GM21360 (cell line): Measurements from ENCODE around the gene SMS.
"Not testable (repeated sequence)": the region's sequence is repeated elsewhere in the genome, so short reads cannot be mapped to it uniquely, and the experiment has no call there.

Experiments used
- ATAC-seq: cut with Tn5 transposase; IDR thresholded peaks from one replicate; pipeline ENCODE4 v1.9.1; 2021; ENCODE audit warnings: mild to moderate bottlenecking, moderate library complexity; ENCODE audit not compliant: unreplicated experiment

Gene SMS

DNA sequence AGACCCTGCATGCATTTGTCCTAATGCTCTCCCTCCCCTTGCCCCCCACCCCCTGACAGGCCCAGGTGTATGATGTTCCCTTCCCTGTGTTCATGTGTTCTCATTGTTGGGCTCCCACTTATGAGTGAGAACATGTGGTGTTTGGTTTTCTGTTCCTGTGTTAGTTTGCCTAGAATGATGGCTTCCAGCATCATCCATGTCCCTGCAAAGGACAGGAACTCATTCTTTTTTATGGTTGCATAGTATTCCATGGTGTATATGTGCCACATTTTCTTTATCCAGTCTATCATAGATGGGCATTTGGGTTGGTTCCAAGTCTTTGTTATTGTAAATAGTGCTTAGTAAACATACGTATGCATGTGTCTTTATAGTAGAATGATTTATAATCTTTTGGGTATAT lies 10.0 kb downstream of the SMS start:
- ATAC-seq, result not testable (repeated sequence)

DNA sequence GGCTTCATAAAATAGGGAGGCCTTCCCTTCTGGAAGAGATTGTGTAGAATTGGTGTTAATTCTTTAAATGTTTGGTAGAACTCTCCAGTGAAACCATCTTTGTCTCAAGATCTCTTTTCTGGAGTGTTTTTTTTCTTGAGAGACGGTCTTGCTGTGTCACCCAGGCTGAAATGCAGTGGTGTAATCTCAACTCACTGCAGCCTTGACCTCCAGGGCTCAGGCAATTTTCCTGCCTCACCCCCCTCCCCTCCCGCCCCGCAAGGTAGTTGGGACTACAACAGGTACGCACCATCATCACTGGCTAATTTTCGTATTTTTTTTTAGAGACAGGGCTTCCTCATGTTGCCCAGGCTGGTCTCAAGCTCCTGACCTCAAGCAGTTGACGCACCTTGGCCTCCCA lies 12.1 kb downstream of the SMS start:
- no peak for ATAC-seq

- ATAC-seq, result not testable (repeated sequence)
Observed at GRCh38 chrX:21953195-21953830, 12.8 kb downstream of the SMS start.

DNA sequence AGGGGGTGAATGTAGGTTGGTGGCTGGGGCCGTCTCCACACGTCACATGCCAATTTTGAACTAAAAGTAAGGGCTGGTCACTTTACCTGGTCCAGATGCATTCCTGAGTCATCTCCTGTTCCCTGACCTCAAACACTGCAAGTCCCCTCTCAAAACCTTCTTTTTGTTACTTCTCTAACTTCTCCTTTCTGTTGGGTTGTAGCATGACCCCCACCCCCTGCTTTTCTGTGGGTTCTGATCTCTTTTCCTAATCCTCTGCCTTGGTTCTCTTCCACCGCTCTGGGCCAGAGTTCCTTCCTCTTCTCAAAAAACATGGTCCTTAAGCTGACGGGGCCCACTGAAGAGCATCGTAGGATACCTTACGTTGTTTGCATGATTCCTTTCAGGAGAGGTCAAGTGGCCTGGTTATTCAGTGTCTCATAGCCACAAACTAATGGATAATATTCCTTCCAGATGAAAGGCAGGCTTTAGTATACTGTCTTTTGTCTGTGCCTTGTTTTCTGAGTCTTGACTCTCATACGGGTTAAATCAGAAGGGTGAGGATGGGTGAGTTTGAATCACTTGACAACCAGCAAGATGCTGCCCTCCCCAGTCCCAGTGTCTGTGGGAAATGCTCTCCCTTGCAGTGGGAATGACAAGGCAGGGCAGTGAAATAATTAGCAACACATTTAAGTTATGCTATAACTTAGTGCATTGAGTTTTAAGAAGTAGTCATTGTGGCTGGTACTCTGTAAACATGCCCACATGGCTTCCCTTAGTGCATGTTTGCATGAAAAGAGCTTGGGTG lies 15.1 kb downstream of the SMS start:
- no peak for ATAC-seq

GRCh38 chrX:21956783-21957182 lies 16.3 kb downstream of the SMS start:
- ATAC-seq, result no peak

GRCh38 chrX:21958187-21958586 lies 17.7 kb downstream of the SMS start:
- no peak for ATAC-seq

GRCh38 chrX:21958916-21959315 lies 18.4 kb downstream of the SMS start:
- no peak for ATAC-seq

DNA sequence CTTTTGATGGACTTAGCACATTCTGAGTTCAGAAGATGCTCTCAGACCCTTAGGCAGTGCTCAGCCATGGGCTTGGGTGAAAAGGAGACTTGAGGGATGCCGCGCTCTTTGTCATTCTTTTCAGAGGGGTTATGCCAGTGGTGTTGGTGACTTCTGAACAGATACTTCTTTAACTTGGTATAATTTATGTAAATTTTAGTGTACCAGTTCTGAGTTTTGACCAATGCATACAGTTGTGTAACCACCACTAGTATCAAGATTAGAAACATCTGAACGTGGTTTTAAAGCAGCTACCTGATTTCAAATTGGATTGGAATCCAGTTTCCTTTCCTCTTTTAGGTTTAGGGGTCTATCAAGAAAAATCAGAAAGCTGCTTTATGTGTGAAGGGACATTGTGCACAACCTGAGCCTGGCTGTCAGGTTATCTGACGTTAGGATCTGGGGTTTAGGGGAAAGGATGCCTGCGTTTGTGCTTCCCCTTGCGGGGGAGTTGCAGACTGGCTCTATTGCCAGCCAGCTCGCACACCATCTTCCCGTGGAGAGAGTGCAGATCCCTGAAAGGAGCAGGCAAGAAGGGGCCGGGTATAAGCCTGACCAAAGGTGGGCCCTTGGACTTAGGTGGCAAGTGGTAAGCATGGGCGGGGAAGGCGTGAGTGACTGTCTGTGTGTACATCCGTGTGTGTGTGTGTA lies 19.0 kb downstream of the SMS start:
- ATAC-seq, result peak; percentile 42

- no peak for ATAC-seq
Observed at GRCh38 chrX:21960569-21961541, 20.3 kb downstream of the SMS start.

- ATAC-seq, result no peak
Observed at GRCh38 chrX:21962361-21962760, 21.9 kb downstream of the SMS start.

- no peak for ATAC-seq
Observed at GRCh38 chrX:21963269-21963668, 22.8 kb downstream of the SMS start.

- ATAC-seq, result no peak
Observed at GRCh38 chrX:21963731-21964405, 23.4 kb downstream of the SMS start.

DNA sequence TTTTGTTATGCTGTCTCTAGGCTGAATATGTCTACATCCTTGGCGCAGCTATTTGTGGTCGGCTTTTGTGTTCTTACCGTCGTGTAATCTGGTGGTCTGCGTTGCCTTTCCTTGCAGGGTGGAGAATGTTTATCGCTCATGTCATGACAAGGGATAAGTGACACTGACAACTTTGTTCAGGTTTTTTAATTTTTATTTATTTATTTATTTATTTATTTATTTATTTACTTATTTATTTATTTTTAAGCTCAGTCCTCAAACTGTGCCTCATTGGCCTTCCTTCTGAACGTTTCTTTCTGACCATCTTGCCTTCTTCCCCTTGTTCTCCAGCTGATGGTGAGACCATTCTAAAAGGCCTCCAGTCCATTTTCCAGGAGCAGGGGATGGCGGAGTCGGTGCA lies 26.4 kb downstream of the SMS start:
- ATAC-seq, result no peak

DNA sequence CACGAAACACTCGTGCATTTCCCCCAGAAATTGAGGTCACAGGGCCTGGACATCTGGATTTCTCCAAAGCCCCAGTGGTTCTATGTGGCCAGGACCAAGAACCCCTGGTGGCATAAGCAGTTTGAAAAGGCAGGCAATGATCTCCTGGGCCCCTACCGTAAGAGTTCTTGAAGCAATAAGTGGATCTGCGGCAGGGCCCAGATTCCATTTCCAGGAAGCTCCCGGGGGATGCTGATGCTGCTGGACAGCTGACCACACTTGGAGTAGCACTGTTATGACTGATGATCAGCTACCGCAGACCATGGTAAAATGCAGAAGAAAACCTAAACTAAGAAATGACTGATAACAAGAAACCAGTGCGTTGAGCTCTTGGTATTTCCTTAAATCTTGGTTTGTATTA lies 27.8 kb downstream of the SMS start:
- ATAC-seq, result no peak

- ATAC-seq, result no peak
Observed at GRCh38 chrX:21970326-21970725, 29.8 kb downstream of the SMS start.

DNA sequence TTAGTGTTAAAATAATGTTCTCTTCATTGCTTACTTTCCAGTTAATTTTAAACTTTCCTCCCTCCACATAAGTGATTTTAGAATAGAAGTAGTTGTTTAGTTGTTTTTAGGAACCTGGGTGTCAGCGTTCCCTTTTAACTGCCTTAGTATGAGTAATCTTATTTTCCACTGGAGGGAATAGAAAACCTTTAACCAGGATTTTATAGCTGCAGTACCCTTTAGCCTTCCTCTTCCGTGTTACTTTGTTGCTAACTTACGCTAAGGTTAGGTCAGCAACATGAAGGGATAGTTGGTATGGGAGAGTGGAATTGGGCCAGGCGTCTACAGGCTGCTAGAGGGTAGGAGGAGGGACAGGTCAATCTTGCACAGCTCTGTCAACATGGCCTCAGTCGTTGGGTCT lies 31.5 kb downstream of the SMS start:
- no peak for ATAC-seq

GRCh38 chrX:21972721-21973120 lies 32.2 kb downstream of the SMS start:
- no peak for ATAC-seq

DNA sequence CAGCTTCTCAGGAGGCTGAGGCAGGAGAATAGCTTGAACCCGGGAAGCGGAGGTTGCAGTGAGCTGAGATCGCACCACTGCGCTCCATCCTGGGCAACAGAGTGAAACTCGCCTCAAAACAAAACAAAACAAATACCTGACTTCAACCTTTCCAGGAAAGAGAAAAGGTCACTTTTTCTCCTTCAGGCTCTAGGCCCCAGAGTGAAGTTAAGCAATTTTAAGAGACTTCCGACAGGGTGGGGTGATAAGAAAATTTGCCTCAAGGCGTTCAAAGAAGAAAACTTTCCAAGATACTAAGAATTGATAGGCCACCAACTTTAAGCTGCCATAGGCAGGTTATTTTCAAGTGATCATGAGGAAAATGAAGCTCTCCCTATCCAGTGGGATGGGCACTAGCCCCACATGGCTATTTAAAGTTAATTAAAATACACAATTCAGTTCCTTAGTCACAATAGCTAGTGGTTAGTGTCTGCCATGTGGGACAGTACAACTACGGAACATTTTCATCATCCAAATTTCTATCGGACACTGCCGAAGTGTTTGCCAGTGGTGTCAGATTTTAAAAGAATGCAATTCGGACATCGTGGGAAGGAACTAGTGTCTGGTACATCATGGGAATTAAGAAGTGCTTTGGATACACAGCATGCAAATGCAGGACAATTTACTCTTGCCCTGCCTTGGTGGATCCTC lies 33.0 kb downstream of the SMS start:
- ATAC-seq, result no peak

DNA sequence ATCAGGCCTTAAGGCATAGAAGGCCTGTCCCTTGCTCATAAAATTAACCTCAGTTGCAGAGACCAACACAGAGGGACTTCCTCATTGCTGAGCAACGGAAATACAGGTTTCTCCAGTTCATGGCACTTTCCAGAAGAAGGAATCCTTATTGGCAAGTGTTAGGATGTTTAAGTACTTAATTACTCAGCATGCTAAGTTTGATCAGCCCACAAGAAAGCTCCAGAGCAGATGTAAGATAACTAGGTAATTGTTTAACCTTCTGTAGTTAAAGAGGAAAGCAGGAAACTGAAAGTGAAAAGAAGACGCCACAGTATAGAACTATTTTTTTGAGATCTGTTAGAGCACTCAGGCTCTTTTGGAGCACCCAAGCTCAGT lies 33.5 kb downstream of the SMS start:
- ATAC-seq, result peak; percentile 54

GRCh38 chrX:21975242-21975641 lies 34.7 kb downstream of the SMS start:
- no peak for ATAC-seq
